A549 (cell line): ENCODE data around the gene SETD2. TPM values are rescaled to one million over a fixed set of nuclear protein-coding genes. Genes with fewer than 3 reads are reported as not detected.

Experiments
- ATAC-seq, 2 experiments: fragments of 200-7000 bp in 1 of 2; fragments of >200 bp in 1 of 2; cut with Nextera tagmentation in 1 of 2; cut with Tn5 transposase in 1 of 2; 3 replicates each; pipeline versions ENCODE4 v1.8.0 to v1.9.1; 2018 to 2020; ENCODE audit warnings: mild to moderate bottlenecking in 1 of 2, moderate library complexity in 1 of 2
- CTCF ChIA-PET: fragments of 300-600 bp; sonication (Branson Sonifier 250); formaldehyde crosslinking; extraction: SDS; loops from one replicate; lab custom pipeline; 2021; ENCODE audit warnings: antibody characterized with exemption, inconsistent platforms; lab: Yijun Ruan, JAX
- POLR2A ChIA-PET: fragments of 350-600 bp; formaldehyde crosslinking; extraction: SDS; loops from one replicate; lab custom pipeline; 2021; ENCODE audit warnings: antibody characterized with exemption, inconsistent platforms; lab: Yijun Ruan, JAX
- DNase-seq, 2 experiments: peaks; one replicate each; pipeline versions ENCODE4 v3.0.0 to v3.0.0-alpha.2; 2011 to 2016; ENCODE audit warnings: low read depth in 1 of 2, low spot score in 1 of 2
- FAIRE-seq: peaks from 2 replicates; lab custom pipeline; 2011; peaks lifted over from hg19 to GRCh38; lab: Jason Lieb, UNC
- H3K27ac ChIP-seq, 2 experiments: fragments of >200 bp; sonication (Bioruptor Twin); formaldehyde crosslinking; 3 replicates each; pipeline ENCODE4 v1.5.1; 2016 to 2017
- H3K4me1 ChIP-seq: fragments of >200 bp; sonication (Bioruptor Twin); formaldehyde crosslinking; 3 replicates; pipeline ENCODE4 v1.6.1; 2016
- H3K4me2 ChIP-seq: fragments of >200 bp; sonication (Bioruptor Twin); formaldehyde crosslinking; 3 replicates; pipeline ENCODE4 v1.6.1; 2016
- H3K4me3 ChIP-seq: fragments of >200 bp; sonication (Bioruptor Twin); formaldehyde crosslinking; 3 replicates; pipeline ENCODE4 v1.5.1; 2016
- H3K9me3 ChIP-seq: fragments of >200 bp; sonication (Bioruptor Twin); formaldehyde crosslinking; 3 replicates; pipeline ENCODE4 v1.6.1; 2016
- CBX2 ChIP-seq: fragments of 200-600 bp; sonication (generic); IDR thresholded peaks from 2 replicates; pipeline ENCODE4 v1.6.1; 2016; ENCODE audit warnings: low read depth, mild to moderate bottlenecking, borderline replicate concordance
- CBX8 ChIP-seq: fragments of 200-600 bp; sonication (generic); IDR thresholded peaks from 2 replicates; pipeline ENCODE4 v1.6.1; 2016
- CHD2 ChIP-seq: fragments of 150-350 bp; IDR thresholded peaks from 2 replicates; pipeline ENCODE4 v1.6.1; 2014; ENCODE audit warnings: low read length; ENCODE audit not compliant: partially characterized antibody
- CHD4 ChIP-seq: fragments of 200-600 bp; sonication (generic); IDR thresholded peaks from 2 replicates; pipeline ENCODE4 v1.6.1; 2016; ENCODE audit warnings: antibody characterized with exemption, mild to moderate bottlenecking, borderline replicate concordance
- EHMT2 ChIP-seq: fragments of 200-600 bp; sonication (generic); IDR thresholded peaks from 2 replicates; pipeline ENCODE4 v1.6.1; 2016; ENCODE audit warnings: antibody characterized with exemption, low read depth, mild to moderate bottlenecking, moderate library complexity
- FOSL2 ChIP-seq, 2 experiments: fragments of 450-650 bp in 1 of 2; fragments of >200 bp in 1 of 2; sonication (Bioruptor Twin) in 1 of 2; formaldehyde crosslinking; IDR thresholded peaks; 2 replicates each; pipeline versions ENCODE4 v1.5.0 to v1.6.1; 2016 to 2020; ENCODE audit warnings: mild to moderate bottlenecking in 1 of 2, moderate library complexity in 1 of 2
- GATA3 ChIP-seq: IDR thresholded peaks from 2 replicates; pipeline ENCODE4 v1.6.1; 2012; ENCODE audit warnings: borderline replicate concordance
- HDAC2 ChIP-seq: fragments of 200-600 bp; sonication (generic); IDR thresholded peaks from 2 replicates; pipeline ENCODE4 v1.6.1; 2016
- HEYL ChIP-seq: fragments of 250-450 bp; sonication (Bioruptor Pico); IDR thresholded peaks from 2 replicates; pipeline ENCODE4 v1.8.0; 2021; ENCODE audit warnings: mild to moderate bottlenecking, moderate library complexity
- HOXA7 ChIP-seq: fragments of 250-450 bp; sonication (Bioruptor Pico); IDR thresholded peaks from 2 replicates; pipeline ENCODE4 v1.5.0; 2020; ENCODE audit warnings: mild to moderate bottlenecking, moderate library complexity
- JUN ChIP-seq, 2 experiments: fragments of >200 bp; sonication (Bioruptor Twin); formaldehyde crosslinking; IDR thresholded peaks; 2 replicates in 1 of 2; 3 replicates in 1 of 2; pipeline ENCODE4 v1.6.1; 2016 to 2017
- KDM1A ChIP-seq: fragments of 200-600 bp; sonication (generic); IDR thresholded peaks from 2 replicates; pipeline ENCODE4 v1.6.1; 2016; ENCODE audit warnings: low read depth, mild to moderate bottlenecking
- KDM5A ChIP-seq: fragments of 200-600 bp; sonication (generic); IDR thresholded peaks from 2 replicates; pipeline ENCODE4 v1.6.1; 2016; ENCODE audit warnings: antibody characterized with exemption, mild to moderate bottlenecking
- NFE2L2 ChIP-seq: fragments of 150-350 bp; conservative IDR thresholded peaks from 2 replicates; pipeline ENCODE4 v1.6.1; 2014; ENCODE audit warnings: low read length
- NPAS2 ChIP-seq: fragments of 250-450 bp; sonication (Bioruptor Pico); IDR thresholded peaks from 2 replicates; pipeline ENCODE4 v1.8.0; 2022; ENCODE audit warnings: mild to moderate bottlenecking, moderate library complexity, borderline replicate concordance
- POLR2AphosphoS2 ChIP-seq: conservative IDR thresholded peaks from 2 replicates; pipeline ENCODE4 v1.6.1; 2012; ENCODE audit warnings: low read length, improper control_type of control experiment, inconsistent platforms
- RAD21 ChIP-seq, 2 experiments: fragments of >200 bp in 1 of 2; sonication (Bioruptor Twin) in 1 of 2; formaldehyde crosslinking in 1 of 2; IDR thresholded peaks in 1 of 2; conservative IDR thresholded peaks in 1 of 2; 2 replicates in 1 of 2; 3 replicates in 1 of 2; pipeline ENCODE4 v1.6.1; 2012 to 2018; ENCODE audit warnings: inconsistent platforms in 1 of 2
- RARB ChIP-seq: fragments of 250-450 bp; sonication (Bioruptor Pico); IDR thresholded peaks from 2 replicates; pipeline ENCODE4 v1.8.0; 2021; ENCODE audit warnings: mild to moderate bottlenecking, moderate library complexity
- RNF2 ChIP-seq: fragments of 200-600 bp; sonication (generic); IDR thresholded peaks from 2 replicates; pipeline ENCODE4 v1.6.1; 2016; ENCODE audit warnings: low read depth, mild to moderate bottlenecking, antibody characterized with exemption, moderate library complexity, borderline replicate concordance
- TP53 ChIP-seq: fragments of 250-450 bp; sonication (Bioruptor Pico); IDR thresholded peaks from 2 replicates; pipeline ENCODE4 v1.5.0; 2021; ENCODE audit warnings: mild to moderate bottlenecking, moderate library complexity
- ZC3H11A ChIP-seq: fragments of 450-650 bp; IDR thresholded peaks from 2 replicates; pipeline ENCODE4 v1.6.1; 2014; ENCODE audit warnings: antibody characterized with exemption, mild to moderate bottlenecking
- ZFP36 ChIP-seq: fragments of 450-650 bp; IDR thresholded peaks from 2 replicates; pipeline ENCODE4 v1.6.1; 2014; ENCODE audit warnings: borderline replicate concordance; ENCODE audit not compliant: partially characterized antibody
- WGBS: methylation state at CpG from one replicate; pipeline ENCODE4 v1.1.6; 2017; ENCODE audit errors: missing lambda C conversion rate; 5-methylcytosine and 5-hydroxymethylcytosine counted together
- polyA plus RNA-seq, 4 experiments: library from polyadenylated mRNA; depleted of rRNA in 3 of 4; stranded (reverse); fragments of >200 nt; fragmentation: RNase III in 1 of 4; extraction: RNeasy Plus Mini Kit Qiagen cat#74134 plus additional on column Dnase treatment in 1 of 4; gene quantifications; 2 replicates in 3 of 4; 3 replicates in 1 of 4; pipeline ENCODE4 v1.2.3, GENCODE V29; 2011 to 2017
- TF ChIP-seq, protein P1 (sequence below): fragments of >200 bp; sonication (Bioruptor Twin); formaldehyde crosslinking; IDR thresholded peaks from 3 replicates; pipeline ENCODE4 v1.6.1; 2016
- TF ChIP-seq, protein P2 (sequence below): IDR thresholded peaks from 2 replicates; pipeline ENCODE4 v1.6.1; 2012; ENCODE audit warnings: low read depth, borderline replicate concordance
- TF ChIP-seq, protein P3 (sequence below): IDR thresholded peaks from 2 replicates; pipeline ENCODE4 v1.6.1; 2012
- TF ChIP-seq, protein P4 (sequence below): fragments of 450-650 bp; IDR thresholded peaks from 2 replicates; pipeline ENCODE4 v1.6.1; 2014; ENCODE audit warnings: antibody characterized with exemption

Gene SETD2
- polyA plus RNA-seq, 2 of the 4 experiments (the other 2 are of a cell fraction) = 16.8 to 26.1 TPM

DNA sequence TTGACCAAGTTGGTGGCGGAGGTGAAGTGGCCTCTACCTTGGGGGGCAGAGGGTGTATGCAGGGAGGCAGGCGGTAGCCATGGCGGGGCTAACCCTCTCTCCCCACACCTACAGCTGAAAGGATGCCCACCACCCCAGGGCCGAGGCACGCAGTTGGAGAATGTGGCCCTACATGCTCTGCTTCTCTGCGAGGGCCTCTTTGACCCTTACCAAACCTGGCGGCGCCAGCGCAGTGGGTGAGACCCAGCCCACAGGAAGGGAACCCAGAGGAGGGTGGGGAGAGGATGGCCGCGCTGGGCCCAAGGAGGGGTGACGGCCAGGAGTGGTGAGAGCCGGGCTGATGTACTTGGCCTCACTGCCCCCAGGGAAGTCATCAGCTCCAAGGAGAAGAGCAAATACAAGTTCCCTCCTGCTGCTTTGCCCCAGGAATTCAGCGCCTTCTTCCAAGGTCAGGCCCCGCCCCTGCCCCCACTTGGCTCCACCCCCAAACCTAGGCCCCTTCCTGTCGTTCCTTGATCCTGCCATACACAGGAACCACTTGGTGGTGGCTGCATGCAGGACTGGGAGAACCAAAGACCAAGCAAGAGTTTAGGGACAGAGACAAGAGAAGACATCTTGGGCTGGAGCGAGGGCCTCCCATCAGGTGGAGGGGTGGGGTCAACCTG lies 174.6 kb downstream of the SETD2 start:
- no peak overlapping the region for H3K4me3 ChIP-seq
- TF ChIP-seq ZC3H11A (no peak), CBX8 (no peak), JUN (IDR thresholded peaks at IDR 0.05) (no peak), NFE2L2 (no peak), HEYL (CRISPR knock-in tag) (no peak), NPAS2 (CRISPR knock-in tag) (no peak), KDM1A (no peak), RAD21 (conservative IDR thresholded peaks at IDR 0.05 in 1 of 2, IDR thresholded peaks at IDR 0.05 in 1 of 2) (no peak), RNF2 (no peak), POLR2AphosphoS2 (no peak), CHD2 (no peak), HOXA7 (CRISPR knock-in tag) (no peak), ZFP36 (no peak)
- TF ChIP-seq, protein P1, sequence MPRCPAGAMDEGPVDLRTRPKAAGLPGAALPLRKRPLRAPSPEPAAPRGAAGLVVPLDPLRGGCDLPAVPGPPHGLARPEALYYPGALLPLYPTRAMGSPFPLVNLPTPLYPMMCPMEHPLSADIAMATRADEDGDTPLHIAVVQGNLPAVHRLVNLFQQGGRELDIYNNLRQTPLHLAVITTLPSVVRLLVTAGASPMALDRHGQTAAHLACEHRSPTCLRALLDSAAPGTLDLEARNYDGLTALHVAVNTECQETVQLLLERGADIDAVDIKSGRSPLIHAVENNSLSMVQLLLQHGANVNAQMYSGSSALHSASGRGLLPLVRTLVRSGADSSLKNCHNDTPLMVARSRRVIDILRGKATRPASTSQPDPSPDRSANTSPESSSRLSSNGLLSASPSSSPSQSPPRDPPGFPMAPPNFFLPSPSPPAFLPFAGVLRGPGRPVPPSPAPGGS = no peak
- TF ChIP-seq, protein P2, sequence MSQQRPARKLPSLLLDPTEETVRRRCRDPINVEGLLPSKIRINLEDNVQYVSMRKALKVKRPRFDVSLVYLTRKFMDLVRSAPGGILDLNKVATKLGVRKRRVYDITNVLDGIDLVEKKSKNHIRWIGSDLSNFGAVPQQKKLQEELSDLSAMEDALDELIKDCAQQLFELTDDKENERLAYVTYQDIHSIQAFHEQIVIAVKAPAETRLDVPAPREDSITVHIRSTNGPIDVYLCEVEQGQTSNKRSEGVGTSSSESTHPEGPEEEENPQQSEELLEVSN = no peak
- H3K4me2 ChIP-seq = no peak overlapping the region
- ATAC-seq (no peak; a peak in 1 of 6 replicates), FAIRE-seq (no peak), DNase-seq (no peak)
- H3K4me1 ChIP-seq = peaks cover 20% of the 10 kb centered on the region
- ChIA-PET POLR2A (no interaction called here), CTCF (interaction anchor here (0.8 to 1.2 kb wide), 2 partner anchors 9 to 66 kb away, joined by 3 to 4 read pairs; no protein-coding TSS in a partner anchor)
- 77% methylated on average over 4 of the region's 17 CpGs for WGBS
- H3K9me3 ChIP-seq = no peaks in the 10 kb centered on the region
- no peak overlapping the region for H3K27ac ChIP-seq

DNA sequence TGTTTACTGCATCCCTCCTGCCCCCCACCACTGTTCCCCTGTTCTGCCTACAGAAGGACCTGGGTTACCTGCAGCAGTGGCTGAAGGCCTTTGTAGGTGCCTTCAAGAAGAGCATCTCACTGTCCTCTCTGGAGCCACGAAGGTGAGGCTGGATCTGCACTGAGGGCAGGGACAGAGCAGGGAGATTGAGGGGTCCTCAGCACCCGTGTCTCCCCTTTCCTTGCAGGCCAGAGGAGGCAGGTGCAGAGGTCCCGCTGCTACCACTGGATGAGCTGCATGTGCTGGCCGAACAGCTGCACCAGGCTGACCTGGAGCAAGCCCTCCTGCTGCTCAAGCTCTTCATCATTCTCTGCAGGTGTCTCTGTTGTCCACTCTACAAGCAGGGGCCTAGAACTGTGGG lies 175.3 kb downstream of the SETD2 start:
- no peak for ATAC-seq
- POLR2A ChIA-PET = no interaction called here
- no peak overlapping the region for H3K4me3 ChIP-seq
- CTCF ChIA-PET = interaction anchor here (0.8 kb wide), 1 partner anchor 10 kb away, joined by 3 read pairs; no protein-coding TSS in a partner anchor
- WGBS = 100% methylated on average over 1 of the region's 4 CpGs
- DNase-seq = no peak
- H3K27ac ChIP-seq = no peak overlapping the region
- no peak for FAIRE-seq
- H3K9me3 ChIP-seq = no peaks in the 10 kb centered on the region
- TF ChIP-seq KDM5A (no peak), EHMT2 (no peak), TP53 (CRISPR knock-in tag) (no peak), HDAC2 (no peak), CBX2 (no peak), CHD4 (no peak), RARB (no peak), FOSL2 (IDR thresholded peaks at IDR 0.05) (no peak), FOSL2 (CRISPR knock-in tag; IDR thresholded peaks at IDR 0.05) (no peak), GATA3 (no peak)
- TF ChIP-seq, protein P3, sequence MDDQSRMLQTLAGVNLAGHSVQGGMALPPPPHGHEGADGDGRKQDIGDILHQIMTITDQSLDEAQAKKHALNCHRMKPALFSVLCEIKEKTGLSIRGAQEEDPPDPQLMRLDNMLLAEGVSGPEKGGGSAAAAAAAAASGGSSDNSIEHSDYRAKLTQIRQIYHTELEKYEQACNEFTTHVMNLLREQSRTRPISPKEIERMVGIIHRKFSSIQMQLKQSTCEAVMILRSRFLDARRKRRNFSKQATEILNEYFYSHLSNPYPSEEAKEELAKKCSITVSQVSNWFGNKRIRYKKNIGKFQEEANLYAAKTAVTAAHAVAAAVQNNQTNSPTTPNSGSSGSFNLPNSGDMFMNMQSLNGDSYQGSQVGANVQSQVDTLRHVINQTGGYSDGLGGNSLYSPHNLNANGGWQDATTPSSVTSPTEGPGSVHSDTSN = no peak
- TF ChIP-seq, protein P4, sequence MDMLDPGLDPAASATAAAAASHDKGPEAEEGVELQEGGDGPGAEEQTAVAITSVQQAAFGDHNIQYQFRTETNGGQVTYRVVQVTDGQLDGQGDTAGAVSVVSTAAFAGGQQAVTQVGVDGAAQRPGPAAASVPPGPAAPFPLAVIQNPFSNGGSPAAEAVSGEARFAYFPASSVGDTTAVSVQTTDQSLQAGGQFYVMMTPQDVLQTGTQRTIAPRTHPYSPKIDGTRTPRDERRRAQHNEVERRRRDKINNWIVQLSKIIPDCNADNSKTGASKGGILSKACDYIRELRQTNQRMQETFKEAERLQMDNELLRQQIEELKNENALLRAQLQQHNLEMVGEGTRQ = no peak
- TF ChIP-seq, protein P2 = no peak
- H3K4me1 ChIP-seq = peaks cover 20% of the 10 kb centered on the region
- no peak overlapping the region for H3K4me2 ChIP-seq
